Measurements from ENCODE around the gene HK3. TPM values are rescaled to one million over a fixed set of nuclear protein-coding genes. Genes with fewer than 3 reads are reported as not detected.
A peak's percentile ranks its signal among the peaks of the same experiment; 100 is the strongest.

Gene HK3
- total RNA-seq, 1 experiment from 2014 or later = 1.5 TPM

- Mint-ChIP-seq H3K36me3 (ENCODE audit: insufficient read depth, unreplicated experiment) (no peaks in the 10 kb centered on the region), H3K4me3 (ENCODE audit: low read depth, unreplicated experiment) (no peak overlapping the region), H3K27me3 (ENCODE audit: unreplicated experiment) (no peaks in the 10 kb centered on the region), H3K27ac (ENCODE audit: unreplicated experiment) (no peak overlapping the region), H3K9me3 (ENCODE audit: low read depth, unreplicated experiment) (no peaks in the 10 kb centered on the region), H3K4me1 (ENCODE audit: low read depth, unreplicated experiment) (peaks cover 15% of the 10 kb centered on the region)
- intact Hi-C loops (cut with micrococcal nuclease; ENCODE audit: unreplicated experiment) = no loop called here
- DNase-seq = no peak
- no peak for TF ChIP-seq CTCF (IDR thresholded peaks at IDR 0.05; ENCODE audit: unreplicated experiment)
- CTCF ChIA-PET = no interaction called here
- no TSS peak for BruUV-seq (replicated peaks)
These were observed 51.3 kb downstream of the HK3 start for GRCh38 chr5:176847726-176848290.

- BruUV-seq (replicated peaks) = no TSS peak
- no peak overlapping the region for H3K4me3 Mint-ChIP-seq (ENCODE audit: low read depth, unreplicated experiment)
- H3K36me3 Mint-ChIP-seq (ENCODE audit: insufficient read depth, unreplicated experiment) = no peaks in the 10 kb centered on the region
- intact Hi-C loops (cut with micrococcal nuclease; ENCODE audit: unreplicated experiment) = no loop called here
- H3K27ac Mint-ChIP-seq (ENCODE audit: unreplicated experiment) = no peak overlapping the region
- H3K27me3 Mint-ChIP-seq (ENCODE audit: unreplicated experiment) = no peaks in the 10 kb centered on the region
- CTCF ChIA-PET = no interaction called here
- TF ChIP-seq CTCF (IDR thresholded peaks at IDR 0.05; ENCODE audit: unreplicated experiment) = no peak
- H3K4me1 Mint-ChIP-seq (ENCODE audit: low read depth, unreplicated experiment) = peaks cover 15% of the 10 kb centered on the region
- DNase-seq = no peak
- H3K9me3 Mint-ChIP-seq (ENCODE audit: low read depth, unreplicated experiment) = no peaks in the 10 kb centered on the region
These were observed 52.0 kb downstream of the HK3 start for GRCh38 chr5:176847148-176847547.

GRCh38 chr5:176846335-176847140, 52.6 kb downstream of the HK3 start:
- H3K27ac Mint-ChIP-seq (ENCODE audit: unreplicated experiment) = peak overlapping the region; percentile 18
- DNase-seq = no peak
- no peaks in the 10 kb centered on the region for H3K27me3 Mint-ChIP-seq (ENCODE audit: unreplicated experiment)
- no peak for TF ChIP-seq CTCF (IDR thresholded peaks at IDR 0.05; ENCODE audit: unreplicated experiment)
- no peak overlapping the region for H3K4me3 Mint-ChIP-seq (ENCODE audit: low read depth, unreplicated experiment)
- intact Hi-C loops (cut with micrococcal nuclease; ENCODE audit: unreplicated experiment) = no loop called here
- no TSS peak for BruUV-seq (replicated peaks)
- no peaks in the 10 kb centered on the region for H3K9me3 Mint-ChIP-seq (ENCODE audit: low read depth, unreplicated experiment)
- H3K4me1 Mint-ChIP-seq (ENCODE audit: low read depth, unreplicated experiment) = peaks cover 15% of the 10 kb centered on the region
- CTCF ChIA-PET = no interaction called here
- H3K36me3 Mint-ChIP-seq (ENCODE audit: insufficient read depth, unreplicated experiment) = no peaks in the 10 kb centered on the region

GRCh38 chr5:176845392-176845713, 53.8 kb downstream of the HK3 start:
- H3K36me3 Mint-ChIP-seq (ENCODE audit: insufficient read depth, unreplicated experiment) = no peaks in the 10 kb centered on the region
- intact Hi-C loops (cut with micrococcal nuclease; ENCODE audit: unreplicated experiment) = no loop called here
- no peak for TF ChIP-seq CTCF (IDR thresholded peaks at IDR 0.05; ENCODE audit: unreplicated experiment)
- peaks cover 15% of the 10 kb centered on the region for H3K4me1 Mint-ChIP-seq (ENCODE audit: low read depth, unreplicated experiment)
- H3K4me3 Mint-ChIP-seq (ENCODE audit: low read depth, unreplicated experiment) = no peak overlapping the region
- no peaks in the 10 kb centered on the region for H3K27me3 Mint-ChIP-seq (ENCODE audit: unreplicated experiment)
- CTCF ChIA-PET = no interaction called here
- no peak overlapping the region for H3K27ac Mint-ChIP-seq (ENCODE audit: unreplicated experiment)
- H3K9me3 Mint-ChIP-seq (ENCODE audit: low read depth, unreplicated experiment) = no peaks in the 10 kb centered on the region
- no peak for DNase-seq
- BruUV-seq (replicated peaks) = no TSS peak

Data from Calu3 (cell line).